IMR-90 (cell line): ENCODE data around the gene OR52B6. TPM values are rescaled to one million over a fixed set of nuclear protein-coding genes. Genes with fewer than 3 reads are reported as not detected.

Source experiments
- ATAC-seq: fragments of 200-7000 bp; cut with Tn5 transposase; 2 replicates; pipeline ENCODE4 v1.9.1; 2020; ENCODE audit warnings: low read depth, mild to moderate bottlenecking, moderate library complexity
- BruUV-seq: library from RNA; stranded (reverse); fragments of 400-500 nt; replicated peaks from 2 replicates; lab custom pipeline; 2021; lab: Mats Ljungman, UMichigan
- CTCF ChIA-PET: fragments of 300-600 bp; formaldehyde crosslinking; extraction: SDS; loops from one replicate; lab custom pipeline; 2021; ENCODE audit warnings: antibody characterized with exemption; lab: Yijun Ruan, JAX
- POLR2A ChIA-PET: fragments of 300-600 bp; sonication (Branson Sonifier 250); formaldehyde crosslinking; loops from one replicate; lab custom pipeline; 2022; ENCODE audit warnings: antibody characterized with exemption; ENCODE audit not compliant: unreplicated experiment; lab: Charles Lee
- DNase-seq: peaks from one replicate; pipeline ENCODE4 v3.0.0; 2013
- H2AFZ ChIP-seq: replicated peaks from 2 replicates; pipeline ENCODE3; 2013; ENCODE audit warnings: low read length, mild to moderate bottlenecking; ENCODE audit not compliant: poor library complexity
- H2AK5ac ChIP-seq: 2 replicates; pipeline ENCODE4 v1.6.1; 2013; ENCODE audit warnings: low read depth, low read length, inconsistent platforms
- H2AK9ac ChIP-seq: replicated peaks from 2 replicates; pipeline ENCODE3; 2013; ENCODE audit warnings: mild to moderate bottlenecking, low read depth, low read length, moderate library complexity; ENCODE audit not compliant: poor library complexity
- H2BK120ac ChIP-seq: 2 replicates; pipeline ENCODE4 v1.6.1; 2013; ENCODE audit warnings: low read depth, low read length, inconsistent platforms
- H2BK15ac ChIP-seq: 3 replicates; pipeline ENCODE4 v1.6.1; 2013; ENCODE audit warnings: low read depth, low read length, inconsistent platforms
- H2BK20ac ChIP-seq: 2 replicates; pipeline ENCODE4 v1.6.1; 2013; ENCODE audit warnings: low read depth, mild to moderate bottlenecking, inconsistent platforms, low read length, moderate library complexity
- H2BK5ac ChIP-seq: 2 replicates; pipeline ENCODE4 v1.6.1; 2013; ENCODE audit warnings: mild to moderate bottlenecking, low read depth, low read length, inconsistent platforms; ENCODE audit not compliant: poor library complexity, severe bottlenecking
- H3K14ac ChIP-seq: replicated peaks from 2 replicates; pipeline ENCODE4 v1.6.1; 2013; ENCODE audit warnings: low read depth, low read length, inconsistent platforms
- H3K18ac ChIP-seq: 2 replicates; pipeline ENCODE4 v1.6.1; 2013; ENCODE audit warnings: low read depth, low read length, control low read depth
- H3K23ac ChIP-seq: 2 replicates; pipeline ENCODE4 v1.6.1; 2013; ENCODE audit warnings: low read depth, low read length, inconsistent platforms
- H3K27ac ChIP-seq: 2 replicates; pipeline ENCODE4 v1.5.1; 2013; ENCODE audit warnings: mild to moderate bottlenecking, control low read depth, low read length; ENCODE audit not compliant: insufficient read depth
- H3K27me3 ChIP-seq: 2 replicates; pipeline ENCODE4 v1.6.1; 2013; ENCODE audit warnings: low read length; ENCODE audit not compliant: control insufficient read depth, insufficient read depth
- H3K36me3 ChIP-seq: 2 replicates; pipeline ENCODE4 v1.6.1; 2013; ENCODE audit warnings: low read length, mixed read lengths; ENCODE audit not compliant: control insufficient read depth, insufficient read depth
- H3K4ac ChIP-seq: 2 replicates; pipeline ENCODE4 v1.6.1; 2013; ENCODE audit warnings: low read depth, low read length, inconsistent platforms
- H3K4me1 ChIP-seq: 2 replicates; pipeline ENCODE4 v1.6.1; 2013; ENCODE audit warnings: low read length, mixed read lengths; ENCODE audit not compliant: control insufficient read depth, insufficient read depth
- H3K4me2 ChIP-seq: 2 replicates; pipeline ENCODE4 v1.6.1; 2013; ENCODE audit warnings: low read depth, mild to moderate bottlenecking, control low read depth, low read length, moderate library complexity
- H3K4me3 ChIP-seq: 2 replicates; pipeline ENCODE4 v1.5.1; 2013; ENCODE audit warnings: low read depth, mild to moderate bottlenecking, control low read depth, low read length, moderate library complexity; ENCODE audit not compliant: insufficient read depth
- H3K56ac ChIP-seq: 2 replicates; pipeline ENCODE4 v1.6.1; 2013; ENCODE audit warnings: low read length, inconsistent platforms; ENCODE audit not compliant: insufficient read depth; ENCODE audit errors: extremely low read depth
- H3K79me1 ChIP-seq, 2 experiments: 2 replicates each; pipeline ENCODE4 v1.6.1; 2013; ENCODE audit warnings: low read length in 2 of 2, inconsistent platforms in 1 of 2, low read depth in 1 of 2
- H3K9ac ChIP-seq: 2 replicates; pipeline ENCODE4 v1.6.1; 2013; ENCODE audit warnings: low read depth, low read length, control low read depth
- H3K9me1 ChIP-seq: 2 replicates; pipeline ENCODE4 v1.6.1; 2013; ENCODE audit warnings: low read length, inconsistent platforms; ENCODE audit not compliant: insufficient read depth
- H3K9me3 ChIP-seq: 2 replicates; pipeline ENCODE4 v1.6.1; 2013; ENCODE audit warnings: low read length; ENCODE audit not compliant: control insufficient read depth, insufficient read depth
- H4K20me1 ChIP-seq: 2 replicates; pipeline ENCODE4 v1.6.1; 2013; ENCODE audit warnings: low read length, inconsistent platforms; ENCODE audit not compliant: insufficient read depth
- H4K5ac ChIP-seq: 2 replicates; pipeline ENCODE4 v1.6.1; 2013; ENCODE audit warnings: mild to moderate bottlenecking, low read depth, low read length, control low read depth
- H4K8ac ChIP-seq, 2 experiments: 2 replicates each; pipeline ENCODE4 v1.6.1; 2013; ENCODE audit warnings: low read depth in 2 of 2, low read length in 2 of 2, control low read depth in 1 of 2, inconsistent platforms in 1 of 2
- H4K91ac ChIP-seq: 2 replicates; pipeline ENCODE4 v1.6.1; 2013; ENCODE audit warnings: low read depth, low read length, inconsistent platforms; ENCODE audit not compliant: insufficient read depth
- CHD1 ChIP-seq: IDR thresholded peaks from 2 replicates; pipeline ENCODE4 v1.6.1; 2012; ENCODE audit warnings: low read depth, low read length, improper control_type of control experiment
- USF2 ChIP-seq: fragments of 150-350 bp; IDR thresholded peaks from 2 replicates; pipeline ENCODE4 v1.6.1; 2017; ENCODE audit warnings: mild to moderate bottlenecking, antibody characterized with exemption, low read length, low read depth
- WGBS, 2 experiments: methylation state at CpG; one replicate each; pipeline versions ENCODE4 v1.1.5 to v1.1.7; 2013; ENCODE audit warnings: missing lambda C conversion rate in 2 of 2; ENCODE audit not compliant: insufficient read length in 1 of 2; ENCODE audit errors: extremely low coverage in 2 of 2; 5-methylcytosine and 5-hydroxymethylcytosine counted together
- dilution Hi-C: fragments of 300-500 bp; cut with HindIII; formaldehyde crosslinking; loops from one replicate; pipeline ENCODE4 v1.14.3; 2018; ENCODE audit warnings: low sequenced_read_pairs; ENCODE audit not compliant: unreplicated experiment
- in situ Hi-C: fragments of 300-500 bp; cut with MboI; formaldehyde crosslinking; loops from 3 replicates; pipeline ENCODE4 v1.14.3; 2019; ENCODE audit warnings: low sequenced_read_pairs, inconsistent platforms, mixed read lengths
- intact Hi-C: fragments of 100-400 bp; cut with micrococcal nuclease; formaldehyde crosslinking; loops from 2 replicates; pipeline ENCODE4 v1.10.0; 2022
- polyA plus RNA-seq, 3 experiments: library from polyadenylated mRNA; depleted of rRNA; stranded (reverse); fragments of >200 nt; gene quantifications; 2 replicates each; pipeline ENCODE4 v1.2.3, GENCODE V29; 2012; ENCODE audit warnings: low replicate concordance in 1 of 3
- total RNA-seq: library from RNA; depleted of rRNA; stranded (reverse); fragments of >200 nt; gene quantifications from 2 replicates; pipeline ENCODE4 v1.2.3, GENCODE V29; 2012; rRNA removed

Gene OR52B6
- total and polyA plus RNA-seq, 2 of the 4 experiments (the other 2 are of a cell fraction): not detected

DNA sequence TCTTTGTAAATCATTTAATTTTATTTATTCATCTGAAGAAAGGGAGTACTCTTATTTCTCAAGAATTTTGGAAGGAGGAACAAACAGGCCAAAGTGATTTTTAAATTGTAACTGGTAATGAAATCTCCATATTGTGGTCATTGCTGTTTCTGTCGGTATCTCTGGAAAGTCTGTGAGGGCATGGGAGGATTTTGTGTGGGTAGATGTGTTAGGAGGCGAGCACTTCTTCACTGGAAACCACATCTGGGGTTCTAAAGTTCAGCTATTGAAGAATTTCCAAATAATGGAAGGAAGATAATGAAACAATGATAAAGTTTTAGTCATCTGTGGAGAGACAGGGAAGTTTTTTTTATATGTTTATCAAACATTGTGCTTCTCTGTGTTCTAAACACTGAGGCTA lies 50.7 kb downstream of the OR52B6 start:
- Histone ChIP-seq H4K5ac (no peak overlapping the region), H2AK5ac (no peak overlapping the region), H4K20me1 (no peaks in the 10 kb centered on the region), H3K4me2 (no peak overlapping the region), H2BK120ac (no peak overlapping the region), H2BK20ac (no peak overlapping the region), H3K27me3 (no peaks in the 10 kb centered on the region), H3K9me1 (no peaks in the 10 kb centered on the region; the same call in 1 of the 2 replicates), H3K14ac (no peak overlapping the region), H3K4me3 (no peak overlapping the region), H2BK5ac (no peak overlapping the region), H2AFZ (no peak overlapping the region), H3K23ac (no peak overlapping the region), H4K91ac (no peak overlapping the region), H2AK9ac (no peak overlapping the region), H3K27ac (no peak overlapping the region), H3K4me1 (peaks cover 1% of the 10 kb centered on the region), H4K8ac (no peak overlapping the region), H3K4ac (no peak overlapping the region), H3K36me3 (peaks cover 7% of the 10 kb centered on the region), H3K18ac (no peak overlapping the region), H3K9me3 (no peaks in the 10 kb centered on the region), H2BK15ac (no peak overlapping the region), H3K79me1 (no peaks in the 10 kb centered on the region; a peak in 1 of 4 replicates), H3K56ac (no peak overlapping the region), H3K9ac (no peak overlapping the region)
- WGBS, 2 experiments: 92% methylated on average over 2 of the region's 2 CpGs; no CpG with 5 or more reads in 1 of the 2 experiments
- TF ChIP-seq USF2: no peak
- no peak for TF ChIP-seq CHD1
- ATAC-seq (no peak), DNase-seq (no peak)
- CTCF ChIA-PET: no interaction called here
- in situ Hi-C loops: no loop called here
- dilution Hi-C loops: no loop called here
- BruUV-seq: no TSS peak
- POLR2A ChIA-PET: interaction anchor here (0.6 kb wide), 1 partner anchor 74 kb away, joined by 3 read pairs; no protein-coding TSS in a partner anchor
- intact Hi-C loops: no loop called here

Other genes starting within 250 kb of the OR52B6 start
- gene OR51B5, start 237.4 kb upstream of the OR52B6 start, total RNA-seq: 0.54 and 0.56 TPM in 2 replicates
- 0.09 and 0.29 TPM in 2 replicates for gene OR51B5, start 237.4 kb upstream of the OR52B6 start, polyA plus RNA-seq (2012; rRNA removed)
- not detected in 2 replicates for gene OR51B6, start 229.4 kb upstream of the OR52B6 start, total RNA-seq
- not detected in 2 replicates for gene OR51B6, start 229.4 kb upstream of the OR52B6 start, polyA plus RNA-seq (2012; rRNA removed)
- gene OR51M1, start 197.1 kb upstream of the OR52B6 start, total RNA-seq: 0.54 and 0.56 TPM in 2 replicates
- 0.67 and 0.87 TPM in 2 replicates for gene OR51M1, start 197.1 kb upstream of the OR52B6 start, polyA plus RNA-seq (2012; rRNA removed)
- not detected in 2 replicates for gene OR51Q1, start 158.8 kb upstream of the OR52B6 start, total RNA-seq
- gene OR51Q1, start 158.8 kb upstream of the OR52B6 start, polyA plus RNA-seq (2012; rRNA removed): not detected in 2 replicates
- gene OR51I1, start 139.4 kb upstream of the OR52B6 start, total RNA-seq: not detected in 2 replicates
- gene OR51I1, start 139.4 kb upstream of the OR52B6 start, polyA plus RNA-seq (2012; rRNA removed): not detected in 2 replicates
- not detected in 2 replicates for gene OR51I2, start 131.6 kb upstream of the OR52B6 start, total RNA-seq
- not detected in 2 replicates for gene OR51I2, start 131.6 kb upstream of the OR52B6 start, polyA plus RNA-seq (2012; rRNA removed)
- gene OR52D1, start 92.2 kb upstream of the OR52B6 start, total RNA-seq: not detected in 2 replicates
- not detected in 2 replicates for gene OR52D1, start 92.2 kb upstream of the OR52B6 start, polyA plus RNA-seq (2012; rRNA removed)
- not detected in 2 replicates for gene UBQLN3, start 70.9 kb upstream of the OR52B6 start, total RNA-seq
- not detected in 2 replicates for gene UBQLN3, start 70.9 kb upstream of the OR52B6 start, polyA plus RNA-seq (2012; rRNA removed)
- gene UBQLNL, start 64.2 kb upstream of the OR52B6 start, total RNA-seq: 0.18 TPM in 1 of 2 replicates, not detected in the other
- 0.47 and 0.48 TPM in 2 replicates for gene UBQLNL, start 64.2 kb upstream of the OR52B6 start, polyA plus RNA-seq (2012; rRNA removed)
- gene OR52H1, start 32.3 kb upstream of the OR52B6 start, total RNA-seq: 0.18 and 0.28 TPM in 2 replicates
- not detected in 2 replicates for gene OR52H1, start 32.3 kb upstream of the OR52B6 start, polyA plus RNA-seq (2012; rRNA removed)
- 3.9 and 5.0 TPM in 2 replicates for gene TRIM6, start 15.8 kb downstream of the OR52B6 start, total RNA-seq
- 3.7 and 4.7 TPM in 2 replicates for gene TRIM6, start 15.8 kb downstream of the OR52B6 start, polyA plus RNA-seq (2012; rRNA removed)
- gene TRIM34, start 44.1 kb downstream of the OR52B6 start, total RNA-seq: 8.6 and 12.5 TPM in 2 replicates
- gene TRIM34, start 44.1 kb downstream of the OR52B6 start, polyA plus RNA-seq (2012; rRNA removed): 5.3 and 6.1 TPM in 2 replicates
- 49.1 and 58.0 TPM in 2 replicates for gene TRIM5, start 104.2 kb downstream of the OR52B6 start, total RNA-seq
- gene TRIM5, start 104.2 kb downstream of the OR52B6 start, polyA plus RNA-seq (2012; rRNA removed): 26.3 and 32.6 TPM in 2 replicates
- gene TRIM22, start 108.9 kb downstream of the OR52B6 start, total RNA-seq: 39.4 and 46.8 TPM in 2 replicates
- gene TRIM22, start 108.9 kb downstream of the OR52B6 start, polyA plus RNA-seq (2012; rRNA removed): 30.4 and 43.6 TPM in 2 replicates
- not detected in 2 replicates for gene OR56B1, start 155.6 kb downstream of the OR52B6 start, total RNA-seq
- gene OR56B1, start 155.6 kb downstream of the OR52B6 start, polyA plus RNA-seq (2012; rRNA removed): not detected in 2 replicates
- not detected in 2 replicates for gene OR52N4, start 173.4 kb downstream of the OR52B6 start, total RNA-seq
- not detected in 2 replicates for gene OR52N4, start 173.4 kb downstream of the OR52B6 start, polyA plus RNA-seq (2012; rRNA removed)
- not detected in 2 replicates for gene OR52N5, start 202.5 kb downstream of the OR52B6 start, total RNA-seq
- gene OR52N5, start 202.5 kb downstream of the OR52B6 start, polyA plus RNA-seq (2012; rRNA removed): not detected in 2 replicates
- gene OR52N1, start 210.4 kb downstream of the OR52B6 start, total RNA-seq: not detected in 2 replicates
- not detected in 2 replicates for gene OR52N1, start 210.4 kb downstream of the OR52B6 start, polyA plus RNA-seq (2012; rRNA removed)
- gene OR52N2, start 228.0 kb downstream of the OR52B6 start, total RNA-seq: not detected in 2 replicates
- gene OR52N2, start 228.0 kb downstream of the OR52B6 start, polyA plus RNA-seq (2012; rRNA removed): not detected in 2 replicates